HEK293T (cell line): ENCODE results near the gene ASCC1.

Experiments used
- ARNT ChIP-seq: fragments of 450-650 bp; IDR thresholded peaks from 2 replicates; pipeline ENCODE4 v1.6.1; 2017; ENCODE audit warnings: mild to moderate bottlenecking
- BHLHE40 ChIP-seq: fragments of 450-650 bp; IDR thresholded peaks from 2 replicates; pipeline ENCODE4 v1.6.1; 2016; ENCODE audit warnings: mild to moderate bottlenecking, moderate library complexity, borderline replicate concordance
- ELF4 ChIP-seq: fragments of 450-650 bp; IDR thresholded peaks from 2 replicates; pipeline ENCODE4 v1.6.1; 2017; ENCODE audit warnings: antibody characterized with exemption
- FOXA1 ChIP-seq: fragments of 450-650 bp; IDR thresholded peaks from 2 replicates; pipeline ENCODE4 v1.6.1; 2016; ENCODE audit warnings: mild to moderate bottlenecking
- FOXK2 ChIP-seq: fragments of 450-650 bp; IDR thresholded peaks from 2 replicates; pipeline ENCODE4 v1.6.1; 2016; ENCODE audit warnings: mild to moderate bottlenecking
- FOXM1 ChIP-seq: fragments of 450-650 bp; IDR thresholded peaks from 2 replicates; pipeline ENCODE4 v1.6.1; 2017; ENCODE audit warnings: mild to moderate bottlenecking, borderline replicate concordance
- HDGF ChIP-seq: fragments of 450-650 bp; IDR thresholded peaks from 2 replicates; pipeline ENCODE4 v1.6.1; 2017; ENCODE audit warnings: antibody characterized with exemption, borderline replicate concordance
- LEF1 ChIP-seq: fragments of 450-650 bp; IDR thresholded peaks from 2 replicates; pipeline ENCODE4 v1.6.1; 2017; ENCODE audit warnings: mild to moderate bottlenecking, borderline replicate concordance
- NFRKB ChIP-seq: fragments of 450-650 bp; IDR thresholded peaks from 2 replicates; pipeline ENCODE4 v1.6.1; 2016; ENCODE audit warnings: mild to moderate bottlenecking, moderate library complexity
- SUZ12 ChIP-seq: fragments of 450-650 bp; IDR thresholded peaks from 2 replicates; pipeline ENCODE4 v1.6.1; 2016; ENCODE audit warnings: mild to moderate bottlenecking
- TARDBP ChIP-seq: fragments of 450-650 bp; IDR thresholded peaks from 2 replicates; pipeline ENCODE4 v1.6.1; 2016

- TF ChIP-seq HDGF (no peak), ELF4 (no peak), LEF1 (no peak), FOXA1 (no peak), FOXK2 (no peak), FOXM1 (no peak), TARDBP (no peak), SUZ12 (no peak), ARNT (no peak), NFRKB (no peak), BHLHE40 (no peak)
Observed at GRCh38 chr10:72123616-72124015, 92.5 kb downstream of the ASCC1 start.
